Limb (tissue), 2 donors: ENCODE data around the gene NUBPL.
"Not testable (repeated sequence)": the region's sequence is repeated elsewhere in the genome, so short reads cannot be mapped to it uniquely, and the experiment has no call there.

Experiments
- DNase-seq, 2 donors: peaks; one replicate each; pipeline ENCODE4 v3.0.0-alpha.2; 2016; ENCODE audit errors: extremely low spot score in 2 of 2

Gene NUBPL

DNA sequence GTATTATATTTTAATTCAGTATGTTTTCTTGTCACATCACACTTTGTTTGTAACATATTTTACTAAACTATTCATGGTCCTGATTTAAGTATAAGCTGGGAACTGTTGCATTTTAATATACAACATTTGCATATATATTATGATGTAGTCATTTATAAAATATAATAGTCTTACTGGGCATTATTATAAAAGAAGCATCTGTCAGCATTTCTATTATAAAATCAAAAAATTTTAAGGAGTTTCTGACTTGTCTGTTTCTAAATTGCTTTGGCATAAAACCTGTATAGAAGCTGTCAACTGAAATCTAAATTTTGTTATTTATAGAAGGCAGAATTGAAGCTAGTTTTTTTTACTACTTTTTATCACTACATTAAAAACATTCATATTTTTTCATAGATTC is 166.6 kb downstream of the NUBPL start:
- DNase-seq: no peak

- no peak for DNase-seq
These were observed 179.5 kb downstream of the NUBPL start for GRCh38 chr14:31740688-31741087.

GRCh38 chr14:31745741-31746140 is 184.5 kb downstream of the NUBPL start:
- DNase-seq: no peak

GRCh38 chr14:31746326-31746725 is 185.1 kb downstream of the NUBPL start:
- no peak for DNase-seq

DNA sequence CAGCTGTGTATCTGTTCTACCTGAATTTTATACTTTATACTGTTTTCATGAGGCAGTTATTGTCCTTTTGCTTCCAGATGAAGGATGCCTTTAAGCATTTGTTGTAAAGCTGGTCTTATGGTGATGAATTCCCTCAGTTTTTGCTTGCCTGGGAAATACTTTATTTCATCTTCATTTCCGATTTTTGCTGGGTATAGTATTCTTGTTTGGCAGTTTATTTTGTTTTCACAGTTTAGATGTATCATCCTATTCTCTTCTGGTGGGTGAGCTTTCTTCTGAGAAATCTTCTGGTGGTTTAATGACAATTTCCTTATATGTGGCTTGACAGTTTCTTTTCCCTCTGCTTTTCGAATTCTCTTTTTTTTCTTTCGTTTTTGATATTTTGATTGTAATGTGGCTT is 188.1 kb downstream of the NUBPL start:
- DNase-seq: no peak

- not testable (repeated sequence) for DNase-seq
These were observed 189.8 kb downstream of the NUBPL start for GRCh38 chr14:31751047-31751446.

DNA sequence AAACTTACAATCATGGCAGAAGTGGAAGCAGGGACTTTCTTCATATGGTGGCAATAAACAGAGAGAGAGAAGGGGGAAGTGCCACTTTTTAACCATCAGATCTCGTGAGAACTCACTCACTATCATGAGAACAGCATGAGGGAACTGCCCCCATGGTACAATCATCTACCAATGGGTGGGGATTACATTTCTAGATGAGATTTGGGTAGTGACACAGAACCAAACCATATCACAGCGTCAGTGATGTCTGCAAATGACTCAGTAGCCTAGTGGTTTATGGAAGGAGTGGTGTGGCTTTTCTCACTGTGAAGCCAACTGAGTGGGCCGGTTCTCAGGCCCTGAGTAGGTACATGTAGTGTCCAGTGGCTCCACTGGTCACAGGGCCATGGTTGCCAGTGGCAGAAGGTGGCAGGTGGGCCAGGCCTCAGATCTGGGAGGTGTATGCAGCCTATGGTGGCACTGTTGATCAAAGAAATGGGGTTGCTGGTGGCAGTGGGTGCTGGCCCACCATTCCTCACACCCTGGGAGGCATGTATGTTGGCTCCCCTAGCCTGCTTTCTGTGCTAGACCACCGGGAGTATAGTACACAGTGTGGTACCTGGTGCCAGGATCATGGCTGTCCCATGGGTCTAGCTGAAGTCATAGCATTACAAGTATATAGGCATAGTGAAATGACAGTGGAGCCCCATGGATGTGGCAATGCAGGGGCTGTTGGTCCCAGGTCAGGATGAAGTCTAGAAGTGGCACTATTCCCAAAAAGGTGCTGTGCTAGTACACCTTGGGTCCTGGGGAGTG is 191.9 kb downstream of the NUBPL start:
- DNase-seq: no peak

- no peak for DNase-seq
These were observed 197.7 kb downstream of the NUBPL start for GRCh38 chr14:31758941-31759340.

- DNase-seq: no peak
These were observed 199.1 kb downstream of the NUBPL start for GRCh38 chr14:31760277-31760676.

- no peak for DNase-seq
These were observed 200.1 kb downstream of the NUBPL start for GRCh38 chr14:31761325-31761724.

GRCh38 chr14:31763041-31763440 is 201.8 kb downstream of the NUBPL start:
- DNase-seq: no peak

- DNase-seq: no peak
These were observed 205.2 kb downstream of the NUBPL start for GRCh38 chr14:31766315-31766892.

DNA sequence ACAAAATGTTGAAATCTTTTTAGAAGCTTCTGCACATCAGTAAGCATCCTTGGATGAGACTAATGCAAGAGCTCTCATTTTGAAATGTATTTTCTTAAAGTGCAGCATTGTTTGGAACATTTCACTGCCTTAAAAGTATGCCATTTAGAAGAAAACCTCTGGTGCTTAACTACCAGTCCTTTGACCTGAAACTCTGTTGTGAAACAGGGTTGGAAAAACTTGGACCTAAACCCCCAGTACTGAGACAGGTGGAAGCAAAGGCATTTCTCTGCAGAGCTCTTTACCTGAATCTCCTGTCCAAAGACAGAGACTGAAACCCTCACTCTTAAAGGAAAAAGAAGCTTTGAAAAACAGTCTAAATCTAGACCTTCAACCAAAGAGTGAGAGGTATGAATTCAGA is 207.2 kb downstream of the NUBPL start:
- DNase-seq: no peak

- no peak for DNase-seq
These were observed 209.1 kb downstream of the NUBPL start for GRCh38 chr14:31770271-31770670.

DNA sequence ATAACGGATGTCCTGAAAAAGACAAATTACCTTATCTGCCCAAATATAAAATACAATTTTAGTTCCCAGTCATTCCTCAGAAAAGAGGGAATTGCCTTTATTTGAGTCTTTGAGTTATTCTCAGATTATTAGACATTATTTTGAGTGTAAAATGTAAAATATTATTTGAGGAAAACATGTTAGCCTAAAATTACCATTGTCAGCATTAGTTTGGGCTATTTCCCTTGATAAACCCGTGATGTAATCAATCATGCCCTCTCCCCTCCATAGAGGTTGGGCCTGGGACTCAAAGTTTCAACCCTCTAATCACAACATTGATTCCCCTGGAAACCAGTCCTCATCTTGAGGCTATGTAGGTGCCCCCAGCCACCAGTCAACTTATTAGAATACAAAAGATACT is 213.4 kb downstream of the NUBPL start:
- no peak for DNase-seq

GRCh38 chr14:31777312-31777711 is 216.1 kb downstream of the NUBPL start:
- no peak for DNase-seq

DNA sequence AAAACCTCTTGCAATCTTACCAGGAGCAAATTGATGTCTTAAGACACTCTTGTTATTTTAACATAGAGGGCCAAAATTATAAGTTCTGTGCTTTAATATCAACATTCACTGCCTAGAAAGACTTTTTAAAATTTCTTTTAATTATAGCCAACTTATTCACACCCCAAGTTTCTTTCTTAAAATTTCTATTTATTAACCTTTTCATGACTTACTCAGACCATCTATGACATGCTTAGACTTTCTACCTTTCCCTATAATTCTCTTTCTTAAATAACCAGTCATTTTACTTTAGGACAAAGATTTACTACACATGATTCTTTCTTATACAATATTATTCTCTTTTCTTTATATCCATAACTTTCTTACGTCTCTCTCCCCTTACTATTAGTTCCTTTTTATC is 220.4 kb downstream of the NUBPL start:
- no peak for DNase-seq

DNA sequence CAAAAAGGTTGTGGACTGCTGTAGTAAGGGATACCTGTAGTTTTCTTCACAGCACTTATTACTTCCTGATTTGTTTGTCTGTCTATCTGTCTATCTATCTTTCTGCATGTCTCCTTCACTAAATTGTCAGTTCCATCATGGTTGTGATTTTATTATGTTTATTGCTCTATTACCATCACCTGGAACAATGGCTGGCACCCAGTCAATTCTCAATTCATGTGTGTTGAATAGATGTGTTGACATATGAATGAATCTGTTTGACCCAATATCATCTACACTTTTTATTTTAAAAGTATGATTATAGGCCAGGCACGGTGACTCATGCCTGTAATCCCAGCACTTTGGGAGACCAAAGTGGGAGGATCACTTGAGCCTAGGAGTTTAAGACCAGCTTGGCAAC is 224.4 kb downstream of the NUBPL start:
- DNase-seq: no peak

GRCh38 chr14:31787377-31787776 is 226.2 kb downstream of the NUBPL start:
- DNase-seq: no peak

DNA sequence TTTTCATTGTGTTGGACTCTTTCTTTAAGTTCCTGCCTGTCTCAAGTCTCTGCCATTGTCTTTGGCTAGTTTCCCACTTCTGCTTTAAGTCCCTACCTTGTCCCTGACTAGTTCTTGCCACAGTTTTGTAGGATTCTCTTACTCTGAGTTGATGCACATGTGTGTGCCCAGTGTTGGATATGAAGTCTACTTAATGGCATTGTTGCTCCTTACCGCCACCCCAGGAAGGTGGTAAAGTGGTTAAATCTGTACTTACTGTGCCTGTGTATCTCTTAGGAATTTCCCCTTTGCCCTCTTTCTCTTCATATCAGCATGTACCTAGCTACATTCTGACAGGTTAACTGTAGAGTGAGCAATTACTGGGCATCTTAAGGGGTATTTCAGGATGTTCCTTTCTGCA is 227.1 kb downstream of the NUBPL start:
- no peak for DNase-seq

DNA sequence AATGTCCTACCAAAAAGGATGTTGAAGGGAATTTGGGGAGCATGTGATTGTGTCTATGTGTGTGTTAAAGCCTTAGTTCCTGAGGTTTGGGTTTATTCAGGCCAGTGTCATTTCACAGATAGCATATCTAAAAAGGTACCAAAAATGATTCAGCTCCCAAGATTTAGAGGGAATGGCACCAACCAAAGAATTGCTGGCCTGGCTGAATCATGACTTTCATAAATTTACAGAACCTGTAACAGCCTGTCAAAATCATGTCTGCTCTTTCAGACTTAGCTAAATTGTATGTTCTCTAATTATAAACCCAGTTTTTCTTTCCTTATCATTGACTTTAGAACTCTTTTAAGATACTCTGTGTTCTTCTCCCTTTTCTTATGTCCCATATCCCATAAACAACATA is 231.5 kb downstream of the NUBPL start:
- no peak for DNase-seq

DNA sequence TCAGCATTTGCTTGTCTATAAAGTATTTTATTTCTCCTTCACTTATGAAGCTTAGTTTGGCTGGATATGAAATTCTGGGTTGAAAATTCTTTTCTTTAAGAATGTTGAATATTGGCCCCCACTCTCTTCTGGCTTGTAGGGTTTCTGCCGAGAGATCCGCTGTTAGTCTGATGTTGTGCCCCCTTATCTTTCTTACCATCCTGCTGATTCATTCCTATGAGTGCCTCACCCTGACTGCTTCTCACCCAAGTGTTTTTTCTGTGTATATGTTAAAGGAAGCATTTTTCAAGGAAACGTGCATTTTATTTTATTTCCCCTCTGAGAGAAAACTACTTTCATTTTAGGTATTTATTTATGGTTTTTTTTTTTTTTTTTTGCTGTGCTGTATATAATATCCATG is 236.7 kb downstream of the NUBPL start:
- not testable (repeated sequence) for DNase-seq

GRCh38 chr14:31802838-31803237 is 241.6 kb downstream of the NUBPL start:
- no peak for DNase-seq
